ENCODE data around the gene ARL4A. TPM values are rescaled to one million over a fixed set of nuclear protein-coding genes. Genes with fewer than 3 reads are reported as not detected.

Gene ARL4A
- polyA plus RNA-seq, 1 donor (not counting 4 experiments of a cell fraction or from before 2014, with no cell fraction given) = 17.1 TPM

DNA sequence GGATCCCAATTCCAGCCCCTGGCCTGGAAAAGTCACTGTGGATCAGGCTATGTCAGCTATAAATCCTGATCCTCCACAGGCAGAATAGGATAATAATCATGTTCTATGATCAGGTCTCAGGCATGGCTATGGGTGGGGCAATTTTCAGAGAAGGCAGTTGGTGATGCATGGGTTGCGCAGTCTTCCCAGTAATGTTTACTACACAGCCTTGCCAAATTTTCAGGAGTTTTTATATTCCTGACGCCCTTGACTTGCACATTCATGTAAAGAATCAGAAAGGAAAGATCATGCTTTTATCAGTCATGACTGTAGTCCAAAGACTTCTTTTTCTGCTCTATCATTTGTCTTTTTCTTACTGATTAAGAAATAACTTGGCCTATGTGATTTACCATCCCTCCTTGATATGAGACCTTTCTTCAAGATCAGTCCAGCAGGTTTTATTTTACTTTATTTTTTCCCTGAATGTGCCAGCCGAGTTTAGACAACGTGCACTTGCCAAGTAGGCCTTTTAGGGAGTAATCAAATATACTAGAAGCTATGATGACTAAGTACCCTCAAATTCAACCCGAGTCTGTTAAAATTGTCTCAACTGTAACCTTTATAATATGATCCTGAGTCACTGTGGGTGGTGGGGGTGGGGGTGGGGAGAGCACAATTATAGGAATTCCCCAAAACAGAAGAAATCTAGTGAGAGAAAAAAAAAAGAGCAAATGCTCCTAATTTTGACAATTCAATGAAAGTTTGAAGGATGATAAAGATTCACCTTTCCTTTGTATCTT lies 31.9 kb downstream of the ARL4A start:
- Histone ChIP-seq H3K79me2 (ENCODE audit: control insufficient read depth, insufficient read depth, low read length) (no peaks in the 10 kb centered on the region), H4K20me1 (ENCODE audit: control insufficient read depth, extremely low read depth, insufficient read depth, low read length) (no peaks in the 10 kb centered on the region), H3K4me2 (ENCODE audit: control insufficient read depth, extremely low read depth, insufficient read depth, low read depth, low read length) (peak overlapping the region; percentile 64), H2AFZ (ENCODE audit: control insufficient read depth, low read length) (peak overlapping the region; percentile 29), H3K4me3 (ENCODE audit: control insufficient read depth in 2 of 3, extremely low read depth in 1 of 3, insufficient read depth in 2 of 3, low read depth in 1 of 3, low read length in 3 of 3) (no peak overlapping the region), H3K9me3 (ENCODE audit: control insufficient read depth, low read depth, low read length) (no peaks in the 10 kb centered on the region), H3K36me3 (ENCODE audit: control insufficient read depth in 2 of 2, extremely low read depth in 1 of 2, insufficient read depth in 2 of 2, low read length in 2 of 2) (no peaks in the 10 kb centered on the region), H3K9ac (ENCODE audit: control insufficient read depth, extremely low read depth, insufficient read depth, low read length) (peak overlapping the region; percentile 53), H3K9me1 (ENCODE audit: control insufficient read depth, extremely low read depth, insufficient read depth, low read length) (no peaks in the 10 kb centered on the region), H3K27me3 (ENCODE audit: control insufficient read depth, extremely low read depth, insufficient read depth, low read length) (no peaks in the 10 kb centered on the region), H3K27ac (ENCODE audit: control insufficient read depth, insufficient read depth, low read length) (peak overlapping the region; percentile 91), H3K4me1 (ENCODE audit: control insufficient read depth, extremely low read depth, insufficient read depth, low read length) (peaks cover 23% of the 10 kb centered on the region)
- dilution Hi-C loops (cut with MboI; ENCODE audit: extremely low pct_ligation_motif_present, low sequenced_read_pairs) = no loop called here
- TF ChIP-seq EZH2 (IDR thresholded peaks at IDR 0.05; ENCODE audit: low read length) = no peak
- TF ChIP-seq, protein P1, sequence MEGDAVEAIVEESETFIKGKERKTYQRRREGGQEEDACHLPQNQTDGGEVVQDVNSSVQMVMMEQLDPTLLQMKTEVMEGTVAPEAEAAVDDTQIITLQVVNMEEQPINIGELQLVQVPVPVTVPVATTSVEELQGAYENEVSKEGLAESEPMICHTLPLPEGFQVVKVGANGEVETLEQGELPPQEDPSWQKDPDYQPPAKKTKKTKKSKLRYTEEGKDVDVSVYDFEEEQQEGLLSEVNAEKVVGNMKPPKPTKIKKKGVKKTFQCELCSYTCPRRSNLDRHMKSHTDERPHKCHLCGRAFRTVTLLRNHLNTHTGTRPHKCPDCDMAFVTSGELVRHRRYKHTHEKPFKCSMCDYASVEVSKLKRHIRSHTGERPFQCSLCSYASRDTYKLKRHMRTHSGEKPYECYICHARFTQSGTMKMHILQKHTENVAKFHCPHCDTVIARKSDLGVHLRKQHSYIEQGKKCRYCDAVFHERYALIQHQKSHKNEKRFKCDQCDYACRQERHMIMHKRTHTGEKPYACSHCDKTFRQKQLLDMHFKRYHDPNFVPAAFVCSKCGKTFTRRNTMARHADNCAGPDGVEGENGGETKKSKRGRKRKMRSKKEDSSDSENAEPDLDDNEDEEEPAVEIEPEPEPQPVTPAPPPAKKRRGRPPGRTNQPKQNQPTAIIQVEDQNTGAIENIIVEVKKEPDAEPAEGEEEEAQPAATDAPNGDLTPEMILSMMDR (optimal IDR thresholded peaks at IDR 0.05 in 1 of 3, IDR thresholded peaks at IDR 0.05 in 1 of 3, conservative IDR thresholded peaks at IDR 0.05 in 1 of 3; ENCODE audit: extremely low read depth in 1 of 3, insufficient read depth in 2 of 3, low read length in 3 of 3) = no peak
- DNase-seq (ENCODE audit: low read depth, low spot score) (no peak), FAIRE-seq (no peak)

DNA sequence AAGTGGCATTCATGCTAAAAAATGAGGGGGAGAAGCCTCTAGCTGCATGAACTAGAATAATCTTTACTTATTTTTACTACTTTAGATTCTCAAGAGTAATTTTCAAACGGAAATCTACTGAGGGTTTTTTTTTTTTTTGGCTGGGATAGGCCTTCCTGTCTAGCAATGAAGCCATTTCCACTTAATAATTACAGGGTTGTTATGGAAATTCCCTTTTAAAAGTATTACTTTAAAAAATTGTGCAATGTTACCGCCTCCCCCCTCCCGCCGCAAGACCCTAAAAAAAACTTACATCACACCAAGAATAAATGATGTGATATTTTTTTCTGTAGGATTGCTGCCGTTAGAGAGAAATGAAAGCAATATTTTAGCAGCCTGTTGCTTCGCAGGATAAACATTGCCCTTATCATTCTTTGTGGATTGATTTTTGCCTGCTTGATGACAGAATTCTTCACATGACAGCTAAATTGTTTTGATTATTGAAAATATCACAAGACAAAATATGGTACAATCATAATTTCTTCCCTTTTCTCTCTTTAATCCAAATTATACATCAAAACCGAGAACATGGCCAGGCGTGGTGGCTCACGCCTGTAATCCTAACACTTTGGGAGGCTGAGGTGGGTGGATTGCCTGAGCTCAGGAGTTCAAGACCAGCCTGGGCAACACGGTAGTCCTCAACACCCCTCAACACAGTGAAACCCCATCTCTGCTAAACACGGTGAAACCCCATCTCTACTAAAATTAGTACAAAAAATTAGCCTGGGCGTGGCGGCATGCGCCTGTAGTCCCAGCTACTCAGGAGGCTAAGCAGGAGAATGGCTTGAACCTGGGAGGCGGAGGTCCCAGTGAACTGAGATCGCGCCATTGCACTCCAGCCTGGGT lies 32.8 kb downstream of the ARL4A start:
- H3K4me1 ChIP-seq (ENCODE audit: control insufficient read depth, extremely low read depth, insufficient read depth, low read length) = peaks cover 23% of the 10 kb centered on the region
- no peaks in the 10 kb centered on the region for H3K36me3 ChIP-seq (ENCODE audit: control insufficient read depth in 2 of 2, extremely low read depth in 1 of 2, insufficient read depth in 2 of 2, low read length in 2 of 2)
- no peak overlapping the region for H3K9ac ChIP-seq (ENCODE audit: control insufficient read depth, extremely low read depth, insufficient read depth, low read length)
- no peaks in the 10 kb centered on the region for H4K20me1 ChIP-seq (ENCODE audit: control insufficient read depth, extremely low read depth, insufficient read depth, low read length)
- peak overlapping the region; percentile 29 for H2AFZ ChIP-seq (ENCODE audit: control insufficient read depth, low read length)
- no peak overlapping the region for H3K4me3 ChIP-seq (ENCODE audit: control insufficient read depth in 2 of 3, extremely low read depth in 1 of 3, insufficient read depth in 2 of 3, low read depth in 1 of 3, low read length in 3 of 3)
- H3K4me2 ChIP-seq (ENCODE audit: control insufficient read depth, extremely low read depth, insufficient read depth, low read depth, low read length) = peak overlapping the region; percentile 8
- FAIRE-seq (no peak), DNase-seq (ENCODE audit: low read depth, low spot score) (no peak)
- no peaks in the 10 kb centered on the region for H3K9me1 ChIP-seq (ENCODE audit: control insufficient read depth, extremely low read depth, insufficient read depth, low read length)
- no peaks in the 10 kb centered on the region for H3K79me2 ChIP-seq (ENCODE audit: control insufficient read depth, insufficient read depth, low read length)
- H3K9me3 ChIP-seq (ENCODE audit: control insufficient read depth, low read depth, low read length) = no peaks in the 10 kb centered on the region
- peak overlapping the region; percentile 74 for H3K27ac ChIP-seq (ENCODE audit: control insufficient read depth, insufficient read depth, low read length)
- no peaks in the 10 kb centered on the region for H3K27me3 ChIP-seq (ENCODE audit: control insufficient read depth, extremely low read depth, insufficient read depth, low read length)
- TF ChIP-seq, protein P1 (optimal IDR thresholded peaks at IDR 0.05 in 1 of 3, IDR thresholded peaks at IDR 0.05 in 1 of 3, conservative IDR thresholded peaks at IDR 0.05 in 1 of 3; ENCODE audit: extremely low read depth in 1 of 3, insufficient read depth in 2 of 3, low read length in 3 of 3) = no peak
- TF ChIP-seq EZH2 (IDR thresholded peaks at IDR 0.05; ENCODE audit: low read length) = no peak
- dilution Hi-C loops (cut with MboI; ENCODE audit: extremely low pct_ligation_motif_present, low sequenced_read_pairs) = no loop called here

Data from keratinocyte (primary cell).